NCI-H226 (cell line): Measurements from ENCODE around the gene SRRM1.
"Not testable (repeated sequence)": the region's sequence is repeated elsewhere in the genome, so short reads cannot be mapped to it uniquely, and the experiment has no call there.

Experiments used
- DNase-seq: peaks from one replicate; pipeline ENCODE4 v3.0.0-alpha.2; 2015

The SRRM1 gene

GRCh38 chr1:24648919-24649318, 5.8 kb downstream of the SRRM1 start:
- no peak for DNase-seq

GRCh38 chr1:24652382-24652781, 9.3 kb downstream of the SRRM1 start:
- no peak for DNase-seq

DNA sequence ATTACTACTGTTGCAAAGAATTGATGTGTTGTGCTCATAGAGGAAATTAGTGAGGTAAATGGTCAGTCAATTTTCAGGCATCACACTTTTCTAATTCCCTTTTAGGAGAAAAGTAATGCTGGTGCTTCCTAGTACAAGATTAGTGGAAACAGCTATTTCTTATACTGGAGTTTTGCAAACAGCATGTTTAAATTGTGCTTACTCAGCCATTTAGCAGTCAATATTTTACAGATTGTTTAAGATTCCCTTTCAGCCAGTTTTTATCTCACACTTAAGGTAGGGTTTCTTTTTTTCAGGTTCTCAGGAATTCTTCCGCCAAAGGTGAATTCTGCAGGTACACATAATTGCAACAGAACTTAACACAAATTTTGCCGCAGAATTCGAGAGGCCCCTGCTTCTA, 10.9 kb downstream of the SRRM1 start:
- no peak for DNase-seq

DNA sequence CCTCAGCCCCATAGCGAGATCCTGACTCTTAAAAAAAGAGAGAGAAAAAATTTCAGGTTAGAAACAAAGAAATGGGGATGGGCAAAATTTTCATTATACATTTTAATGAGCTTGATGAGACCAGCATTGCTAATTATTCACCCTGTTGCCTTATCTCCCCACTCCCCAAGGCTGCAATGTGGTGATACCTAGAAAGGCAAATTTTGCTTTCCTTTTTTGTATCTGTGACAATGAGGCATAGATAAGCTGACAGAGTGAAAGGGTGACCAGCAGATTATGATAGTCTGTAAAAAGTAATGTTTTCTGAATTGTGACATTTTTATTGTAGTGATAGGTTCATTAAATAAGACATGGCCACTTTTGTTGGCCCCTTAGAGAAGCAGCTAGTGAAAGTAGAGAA, 12.9 kb downstream of the SRRM1 start:
- DNase-seq, result no peak

GRCh38 chr1:24657781-24658180, 14.7 kb downstream of the SRRM1 start:
- DNase-seq, result no peak

- DNase-seq, result no peak
Observed at GRCh38 chr1:24659166-24659904, 16.2 kb downstream of the SRRM1 start.

DNA sequence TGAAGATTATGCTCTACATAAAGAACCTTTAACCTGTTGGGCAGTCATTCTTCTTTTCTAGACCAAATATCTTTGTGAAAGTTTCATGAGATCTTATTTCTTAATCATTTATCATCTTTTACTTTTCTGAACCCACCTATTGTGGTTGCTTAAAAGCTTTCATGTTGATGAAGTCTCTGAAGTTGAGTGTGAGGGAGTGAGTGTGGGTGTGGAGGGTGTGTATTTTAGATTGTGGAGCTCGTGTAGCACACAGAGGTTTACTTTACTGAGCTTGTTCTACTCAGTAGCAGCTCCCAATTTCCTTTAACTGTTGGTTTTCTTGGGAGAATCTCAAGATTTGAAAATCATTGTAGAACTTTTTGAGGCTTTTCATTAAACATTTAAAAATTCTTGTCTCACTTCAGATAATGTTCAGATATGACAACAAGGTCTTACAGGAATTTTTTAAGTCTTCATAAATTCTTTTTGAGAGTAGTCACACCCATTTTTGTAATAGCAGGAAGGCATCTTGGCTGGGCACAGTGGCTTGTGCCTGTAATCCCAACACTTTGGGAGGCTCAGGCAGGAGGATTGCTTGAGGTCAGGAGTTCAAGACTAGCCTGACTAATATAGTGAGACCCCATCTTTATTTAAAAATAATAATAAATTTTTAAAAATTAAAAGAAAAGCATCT, 17.0 kb downstream of the SRRM1 start:
- DNase-seq, result peak; percentile 43

- DNase-seq, result no peak
Observed at GRCh38 chr1:24664507-24665033, 21.5 kb downstream of the SRRM1 start.

DNA sequence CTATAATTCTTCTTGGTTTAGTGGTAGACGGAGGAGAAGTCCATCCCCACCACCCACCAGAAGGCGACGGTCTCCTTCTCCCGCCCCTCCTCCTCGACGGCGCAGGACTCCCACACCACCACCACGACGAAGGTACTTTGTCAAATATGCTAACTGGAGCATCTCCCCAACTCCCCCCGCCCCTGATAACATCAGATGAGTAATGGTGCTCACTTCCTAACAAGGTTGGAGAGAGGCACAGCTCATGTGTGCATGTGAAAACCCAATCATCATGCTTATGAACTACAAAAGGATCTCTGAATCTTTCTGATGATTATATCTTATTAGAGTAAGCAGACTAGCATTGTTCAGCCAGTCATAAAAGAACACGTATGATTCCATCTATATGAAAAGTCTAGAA, 23.7 kb downstream of the SRRM1 start:
- no peak for DNase-seq

GRCh38 chr1:24671372-24671771, 28.3 kb downstream of the SRRM1 start:
- not testable (repeated sequence) for DNase-seq

DNA sequence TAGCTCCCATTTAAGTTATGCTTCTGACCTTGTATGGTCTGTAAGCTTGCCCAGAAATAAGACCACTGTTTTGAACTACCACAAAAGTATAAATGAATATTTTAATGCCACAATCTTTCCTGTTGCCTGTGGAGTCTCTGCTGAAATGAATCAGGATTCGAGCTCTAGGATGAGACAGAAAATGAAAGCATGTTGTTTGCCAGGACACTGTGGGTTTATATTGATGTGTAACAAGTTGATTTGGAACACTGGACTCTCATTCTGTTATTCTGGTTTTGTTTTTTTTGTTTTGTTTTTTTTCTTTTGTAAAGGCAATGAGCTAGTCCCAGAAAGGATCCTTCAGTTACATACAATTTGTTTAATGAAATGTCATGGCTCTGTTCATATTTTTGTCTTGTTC, 29.6 kb downstream of the SRRM1 start:
- not testable (repeated sequence) for DNase-seq

GRCh38 chr1:24673341-24673740, 30.2 kb downstream of the SRRM1 start:
- peak; percentile 34 for DNase-seq

- not testable (repeated sequence) for DNase-seq
Observed at GRCh38 chr1:24678421-24678820, 35.3 kb downstream of the SRRM1 start.

GRCh38 chr1:24679725-24680124, 36.6 kb downstream of the SRRM1 start:
- DNase-seq, result no peak

GRCh38 chr1:24683713-24684162, 40.6 kb downstream of the SRRM1 start:
- DNase-seq, result peak; percentile 99

- no peak for DNase-seq
Observed at GRCh38 chr1:24688033-24688432, 44.9 kb downstream of the SRRM1 start.

GRCh38 chr1:24688621-24689195, 45.6 kb downstream of the SRRM1 start:
- DNase-seq, result peak; percentile 78

GRCh38 chr1:24691051-24691450, 47.9 kb downstream of the SRRM1 start:
- no peak for DNase-seq

DNA sequence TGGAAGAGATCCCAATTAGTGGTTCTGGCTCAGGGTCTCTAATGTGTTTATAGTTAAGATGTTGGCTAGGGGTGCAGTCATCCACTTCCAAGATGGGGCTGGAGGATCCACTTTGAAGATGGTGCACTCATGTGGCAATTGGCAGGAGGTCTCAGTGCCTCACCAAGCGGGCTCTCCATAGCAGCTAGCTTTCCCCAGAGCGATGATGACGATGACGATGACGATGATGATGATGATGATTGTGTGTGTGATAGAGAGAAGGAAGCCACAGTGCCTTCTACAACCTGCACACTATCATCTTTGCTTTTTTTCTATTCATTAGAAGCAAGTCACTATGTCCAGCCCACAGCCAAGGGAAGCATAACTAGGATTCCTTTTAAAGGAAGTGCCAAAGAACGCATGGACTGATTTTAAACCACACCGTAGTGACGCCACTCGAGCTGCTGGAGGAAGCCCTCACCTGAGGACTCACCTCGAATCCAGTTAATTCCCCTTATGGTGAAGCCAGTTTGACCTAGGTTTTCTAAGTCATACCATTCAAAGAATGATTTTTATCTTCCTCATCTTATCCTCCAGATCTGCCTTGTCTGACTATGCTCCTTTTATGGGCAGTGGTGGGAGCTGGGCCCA, 49.4 kb downstream of the SRRM1 start:
- no peak for DNase-seq

DNA sequence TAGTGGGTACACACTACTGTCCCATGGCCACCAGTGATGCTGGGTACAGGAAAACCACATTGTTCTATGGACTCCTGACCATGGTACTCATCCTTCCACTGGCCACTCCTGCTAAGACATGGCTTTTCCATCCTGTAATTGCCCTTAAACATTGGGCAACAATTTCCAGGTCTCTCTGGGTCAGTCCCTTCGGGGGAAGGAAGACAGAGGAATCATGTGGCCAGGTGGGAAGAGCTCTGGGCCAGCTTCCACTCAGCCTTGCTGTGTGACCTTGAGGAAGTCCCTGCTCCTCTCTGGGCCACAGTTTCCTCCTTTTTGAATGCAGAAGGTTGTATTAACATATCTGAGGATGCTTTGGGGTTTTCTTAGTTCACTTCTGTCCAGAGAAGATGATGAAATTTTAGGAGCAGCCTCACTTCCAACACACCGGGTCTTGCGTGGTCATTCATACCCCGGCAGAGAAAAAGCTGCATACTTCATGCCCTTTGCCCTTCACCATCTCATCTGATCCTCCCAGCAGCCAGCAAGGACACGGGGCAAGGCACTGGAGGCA, 50.8 kb downstream of the SRRM1 start:
- DNase-seq, result no peak

DNA sequence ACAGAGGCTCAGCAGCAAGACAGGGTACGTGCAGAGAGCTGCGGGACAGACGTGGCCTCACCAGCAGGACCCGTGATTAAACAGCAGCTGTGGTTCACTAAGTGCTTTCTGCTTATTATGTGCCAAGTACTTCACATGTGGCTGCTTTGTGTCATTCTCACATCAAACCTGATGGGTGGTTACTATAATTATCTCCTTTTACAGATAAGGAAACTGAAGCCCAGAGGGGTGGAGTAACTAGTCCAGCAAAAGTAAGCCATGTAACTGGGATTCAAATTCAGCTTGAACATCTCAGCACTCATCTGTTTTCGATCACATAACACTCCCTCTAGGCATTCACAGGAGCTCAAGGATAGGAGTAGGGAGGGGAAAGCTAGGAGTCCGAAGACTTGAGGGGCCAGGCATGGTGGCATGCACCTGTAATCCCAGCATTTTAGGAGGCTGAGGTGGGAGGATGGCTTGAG, 51.3 kb downstream of the SRRM1 start:
- no peak for DNase-seq

DNA sequence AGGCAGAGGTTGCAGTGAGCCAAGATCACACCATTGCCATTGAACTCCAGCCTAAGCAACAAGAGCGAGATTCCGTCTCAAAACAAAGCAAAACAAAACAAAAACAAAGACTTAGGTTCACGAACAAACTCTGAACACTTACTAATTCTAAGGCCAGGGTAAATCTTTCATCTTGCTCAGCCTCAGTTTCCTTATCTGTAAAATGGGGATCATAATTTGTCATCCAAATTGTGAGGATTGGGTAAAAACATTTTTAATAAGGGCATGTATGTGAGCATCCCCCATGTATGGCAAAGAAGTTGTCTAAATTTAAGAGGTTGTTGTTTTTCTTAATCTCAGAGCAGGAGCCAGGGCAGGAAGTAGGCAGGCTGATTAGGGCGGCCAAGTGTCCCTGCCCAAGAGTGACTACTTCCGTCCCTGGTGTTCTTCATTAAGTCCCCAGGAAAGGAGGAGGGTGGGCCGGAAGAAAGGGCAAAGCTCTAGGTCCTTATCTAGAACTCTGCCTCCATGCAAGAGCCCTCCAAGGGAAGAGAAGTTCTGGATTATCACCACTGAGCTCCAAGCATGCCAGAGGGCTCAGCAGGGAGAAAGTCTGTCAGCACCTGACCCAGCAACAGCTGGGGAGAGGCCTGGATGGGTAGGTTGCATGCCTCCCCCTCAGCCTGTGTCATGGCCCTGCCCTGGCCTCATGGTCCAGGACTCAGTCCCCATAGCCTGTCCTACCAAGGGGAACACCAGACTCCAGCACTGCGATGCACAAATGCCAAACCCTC, 52.3 kb downstream of the SRRM1 start:
- DNase-seq, result no peak
